ENCODE measurements around the gene APOL2. TPM values are rescaled to one million over a fixed set of nuclear protein-coding genes. Genes with fewer than 3 reads are reported as not detected.
"Not testable (repeated sequence)": the region's sequence is repeated elsewhere in the genome, so short reads cannot be mapped to it uniquely, and the experiment has no call there.

The APOL2 gene
- polyA plus RNA-seq, 1 experiment: 27.8 TPM

GRCh38 chr22:36258701-36259614 lies 19.6 kb upstream of the APOL2 start:
- DNase-seq (ENCODE audit: low read depth): no peak
- Histone ChIP-seq H3K27me3 (ENCODE audit: control insufficient read depth, insufficient read depth, low read length) (no peaks in the 10 kb centered on the region), H3K4me3 (ENCODE audit: low read depth, low read length) (no peak overlapping the region), H3K36me3 (ENCODE audit: control insufficient read depth, insufficient read depth, low read length) (no peaks in the 10 kb centered on the region)
- TF ChIP-seq, protein P1, sequence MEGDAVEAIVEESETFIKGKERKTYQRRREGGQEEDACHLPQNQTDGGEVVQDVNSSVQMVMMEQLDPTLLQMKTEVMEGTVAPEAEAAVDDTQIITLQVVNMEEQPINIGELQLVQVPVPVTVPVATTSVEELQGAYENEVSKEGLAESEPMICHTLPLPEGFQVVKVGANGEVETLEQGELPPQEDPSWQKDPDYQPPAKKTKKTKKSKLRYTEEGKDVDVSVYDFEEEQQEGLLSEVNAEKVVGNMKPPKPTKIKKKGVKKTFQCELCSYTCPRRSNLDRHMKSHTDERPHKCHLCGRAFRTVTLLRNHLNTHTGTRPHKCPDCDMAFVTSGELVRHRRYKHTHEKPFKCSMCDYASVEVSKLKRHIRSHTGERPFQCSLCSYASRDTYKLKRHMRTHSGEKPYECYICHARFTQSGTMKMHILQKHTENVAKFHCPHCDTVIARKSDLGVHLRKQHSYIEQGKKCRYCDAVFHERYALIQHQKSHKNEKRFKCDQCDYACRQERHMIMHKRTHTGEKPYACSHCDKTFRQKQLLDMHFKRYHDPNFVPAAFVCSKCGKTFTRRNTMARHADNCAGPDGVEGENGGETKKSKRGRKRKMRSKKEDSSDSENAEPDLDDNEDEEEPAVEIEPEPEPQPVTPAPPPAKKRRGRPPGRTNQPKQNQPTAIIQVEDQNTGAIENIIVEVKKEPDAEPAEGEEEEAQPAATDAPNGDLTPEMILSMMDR (IDR thresholded peaks at IDR 0.05; ENCODE audit: insufficient read depth, low read depth, low read length): no peak
- ChIA-PET CTCF (interaction anchor here (0.7 kb wide), 1 partner anchor 10 kb away, joined by 4 read pairs; no protein-coding TSS in a partner anchor), POLR2A (no interaction called here)

- Histone ChIP-seq H3K4me3 (ENCODE audit: low read depth, low read length) (no peak overlapping the region), H3K27me3 (ENCODE audit: control insufficient read depth, insufficient read depth, low read length) (no peaks in the 10 kb centered on the region), H3K36me3 (ENCODE audit: control insufficient read depth, insufficient read depth, low read length) (no peaks in the 10 kb centered on the region)
- TF ChIP-seq, protein P1 (IDR thresholded peaks at IDR 0.05; ENCODE audit: insufficient read depth, low read depth, low read length): no peak
- POLR2A ChIA-PET: no interaction called here
- CTCF ChIA-PET: interaction anchor here (0.7 kb wide), 1 partner anchor 9 kb away, joined by 4 read pairs; no protein-coding TSS in a partner anchor
- no peak for DNase-seq (ENCODE audit: low read depth)
Observed at GRCh38 chr22:36257948-36258670, 18.8 kb upstream of the APOL2 start.

DNA sequence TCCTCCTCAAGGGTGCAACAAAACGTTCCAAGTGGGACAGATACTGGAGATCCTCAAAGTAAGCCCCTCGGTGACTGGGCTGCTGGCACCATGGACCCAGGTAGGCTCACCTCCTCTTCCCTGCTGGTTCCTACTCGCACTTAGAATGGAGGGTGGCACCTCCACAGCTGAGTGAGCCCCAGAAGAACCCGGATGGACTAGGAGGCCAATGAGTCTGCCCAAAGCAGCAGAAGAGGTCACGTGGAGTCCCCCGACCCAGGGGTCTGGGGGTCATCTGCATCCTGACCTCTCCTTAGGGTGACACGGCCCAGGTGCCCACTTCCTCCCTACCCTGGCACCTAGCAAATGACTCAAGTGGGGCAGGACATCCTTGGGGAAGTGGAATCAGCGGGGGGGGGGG lies 18.0 kb upstream of the APOL2 start:
- H3K27me3 ChIP-seq (ENCODE audit: control insufficient read depth, insufficient read depth, low read length): no peaks in the 10 kb centered on the region
- TF ChIP-seq, protein P1 (IDR thresholded peaks at IDR 0.05; ENCODE audit: insufficient read depth, low read depth, low read length): no peak
- ChIA-PET CTCF (no interaction called here), POLR2A (no interaction called here)
- H3K36me3 ChIP-seq (ENCODE audit: control insufficient read depth, insufficient read depth, low read length): no peaks in the 10 kb centered on the region
- no peak for DNase-seq (ENCODE audit: low read depth)
- H3K4me3 ChIP-seq (ENCODE audit: low read depth, low read length): no peak overlapping the region

- TF ChIP-seq, protein P1 (IDR thresholded peaks at IDR 0.05; ENCODE audit: insufficient read depth, low read depth, low read length): no peak
- CTCF ChIA-PET: no interaction called here
- Histone ChIP-seq H3K4me3 (ENCODE audit: low read depth, low read length) (no peak overlapping the region), H3K27me3 (ENCODE audit: control insufficient read depth, insufficient read depth, low read length) (0 out of 2 replicates have a peak, but pooled peaks cover 1% of the 10 kb centered on the region), H3K36me3 (ENCODE audit: control insufficient read depth, insufficient read depth, low read length) (no peaks in the 10 kb centered on the region)
- no peak for DNase-seq (ENCODE audit: low read depth)
- POLR2A ChIA-PET: no interaction called here
Observed at GRCh38 chr22:36256478-36256877, 17.2 kb upstream of the APOL2 start.

GRCh38 chr22:36255572-36255971 lies 16.2 kb upstream of the APOL2 start:
- H3K27me3 ChIP-seq (ENCODE audit: control insufficient read depth, insufficient read depth, low read length); POLR2A ChIA-PET; H3K36me3 ChIP-seq (ENCODE audit: control insufficient read depth, insufficient read depth, low read length); H3K4me3 ChIP-seq (ENCODE audit: low read depth, low read length); DNase-seq (ENCODE audit: low read depth): not testable (repeated sequence)
- CTCF ChIA-PET: interaction anchor here (3.5 kb wide), 1 partner anchor 12 kb away, joined by 10 read pairs; no protein-coding TSS in a partner anchor
